Measurements from ENCODE around the gene CPSF7. TPM values are rescaled to one million over a fixed set of nuclear protein-coding genes. Genes with fewer than 3 reads are reported as not detected.
"Not testable (repeated sequence)": the region's sequence is repeated elsewhere in the genome, so short reads cannot be mapped to it uniquely, and the experiment has no call there.

CPSF7 gene
- total RNA-seq, 2 donors from 2014 or later, result 101 to 132 TPM

- Mint-ChIP-seq H3K9me3 (no peaks in the 10 kb centered on the region), H3K27ac (no peak overlapping the region), H3K27me3 (no peaks in the 10 kb centered on the region), H3K4me1 (ENCODE audit: low read depth in 2 of 2) (peaks cover 9 to 21% of the 10 kb centered on the region in 2 donors), H3K36me3 (peaks cover 3% of the 10 kb centered on the region), H3K4me3 (no peak overlapping the region)
- no peak for ATAC-seq
- no peak for DNase-seq (ENCODE audit: low spot score)
Observed at GRCh38 chr11:61453695-61454094, 23.9 kb upstream of the CPSF7 start.

DNA sequence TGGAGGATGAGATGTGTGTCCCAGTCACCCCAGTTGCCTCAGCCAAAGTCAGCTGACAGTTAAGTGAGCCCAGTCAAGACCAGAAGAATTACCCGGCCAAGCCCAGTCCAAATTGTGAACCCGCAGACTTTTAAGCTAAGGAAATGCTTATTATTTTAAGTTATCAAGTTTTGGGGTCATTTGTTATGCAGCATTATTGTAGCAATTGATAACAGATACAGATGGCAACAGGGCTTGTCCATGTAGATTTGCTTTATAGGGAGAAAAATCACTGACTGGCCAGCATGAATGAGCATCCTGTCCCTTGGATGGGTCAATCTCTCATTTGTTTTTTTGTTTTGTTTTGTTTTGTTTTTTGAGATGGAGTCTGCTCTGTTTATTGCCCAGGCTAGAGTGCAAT, 23.1 kb upstream of the CPSF7 start:
- ATAC-seq (no peak), DNase-seq (ENCODE audit: low spot score) (no peak)
- Mint-ChIP-seq H3K27me3 (no peaks in the 10 kb centered on the region), H3K27ac (no peak overlapping the region), H3K9me3 (no peaks in the 10 kb centered on the region), H3K36me3 (peaks cover 7% of the 10 kb centered on the region), H3K4me1 (ENCODE audit: low read depth in 2 of 2) (peaks cover 9 to 23% of the 10 kb centered on the region in 2 donors), H3K4me3 (no peak overlapping the region)

DNA sequence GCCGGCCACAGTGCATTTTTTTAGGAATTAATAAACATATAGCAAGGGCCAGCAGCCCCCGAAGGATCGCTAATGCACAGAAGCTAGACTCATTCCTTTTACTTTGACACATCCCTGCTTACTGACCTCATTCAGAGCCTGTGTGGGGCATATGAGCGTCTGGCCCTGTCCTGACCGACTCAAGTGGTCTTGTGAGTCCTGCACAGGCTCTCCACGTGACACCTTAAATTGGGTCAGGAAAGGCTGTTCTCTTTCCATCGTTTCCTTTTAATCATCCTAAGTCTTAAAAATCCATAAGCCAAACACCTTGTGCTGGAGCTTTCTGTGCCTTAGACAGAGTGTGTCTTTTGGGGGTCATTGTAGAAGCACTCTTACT, 18.8 kb upstream of the CPSF7 start:
- H3K4me1 Mint-ChIP-seq (ENCODE audit: low read depth in 2 of 2), result peaks cover 6 to 10% of the 10 kb centered on the region in 2 donors
- no peaks in the 10 kb centered on the region for H3K9me3 Mint-ChIP-seq
- DNase-seq (ENCODE audit: low spot score) (no peak), ATAC-seq (no peak)
- no peak overlapping the region for H3K4me3 Mint-ChIP-seq
- peak overlapping the region in 1 of 2 donors; percentile 9 for H3K27ac Mint-ChIP-seq
- peaks cover 19% of the 10 kb centered on the region for H3K36me3 Mint-ChIP-seq
- no peaks in the 10 kb centered on the region for H3K27me3 Mint-ChIP-seq

DNA sequence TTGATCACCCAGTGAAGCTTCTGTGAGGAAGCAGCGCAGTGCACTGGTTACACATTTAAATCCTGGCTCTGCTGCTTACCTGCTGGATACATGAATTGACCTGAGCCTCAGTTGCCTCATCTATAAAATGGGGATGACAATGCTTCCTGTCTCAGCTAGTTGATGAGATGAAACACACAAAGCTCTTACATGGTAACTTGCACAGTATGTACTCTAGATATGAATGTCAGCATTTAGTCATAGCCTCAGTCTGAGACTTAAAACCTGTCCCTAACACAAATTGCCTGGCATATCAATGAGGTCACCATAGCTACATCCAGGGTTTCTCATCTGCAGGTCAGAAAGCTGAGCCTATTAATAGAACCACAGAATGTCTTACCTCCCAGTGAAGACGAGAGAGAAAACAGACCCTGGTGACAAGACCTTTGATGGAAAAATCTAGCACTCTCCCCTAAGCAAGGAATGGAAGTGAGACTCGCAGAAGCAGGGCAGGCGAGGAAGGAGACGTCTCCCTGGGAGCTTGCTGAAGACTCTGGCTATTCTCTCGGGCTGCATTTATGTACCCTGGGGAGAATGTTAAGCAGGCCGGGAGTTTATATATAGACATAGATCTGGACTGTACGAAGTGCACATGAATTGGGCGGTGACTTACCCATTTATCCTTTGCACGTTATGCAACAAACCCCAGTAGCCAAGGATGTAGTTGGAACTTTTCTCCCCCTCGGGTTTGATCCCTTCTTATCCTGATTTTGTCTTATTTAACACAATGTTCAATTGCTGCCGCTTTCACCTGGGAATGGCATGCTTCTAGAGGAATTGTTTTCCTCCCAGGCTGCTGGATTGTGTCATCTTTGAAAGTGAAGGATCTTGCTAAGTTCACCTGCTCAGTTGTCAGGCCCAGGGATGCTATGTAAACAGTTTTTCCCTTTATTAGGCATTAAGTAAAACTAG, 18.1 kb upstream of the CPSF7 start:
- Mint-ChIP-seq H3K4me1 (ENCODE audit: low read depth in 2 of 2) (peaks cover 13 to 15% of the 10 kb centered on the region in 2 donors), H3K4me3 (no peak overlapping the region), H3K27me3 (no peaks in the 10 kb centered on the region), H3K27ac (peak overlapping the region; percentile 24 to 38), H3K36me3 (peaks cover 24% of the 10 kb centered on the region), H3K9me3 (no peaks in the 10 kb centered on the region)
- DNase-seq (ENCODE audit: low spot score), result no peak
- peak in 1 of 2 donors; percentile 68 for ATAC-seq

- ATAC-seq (peak; percentile 72 to 85), DNase-seq (ENCODE audit: low spot score) (no peak)
- H3K4me3 Mint-ChIP-seq, result no peak overlapping the region
- H3K4me1 Mint-ChIP-seq (ENCODE audit: low read depth in 2 of 2), result peaks cover 14 to 18% of the 10 kb centered on the region in 2 donors
- H3K27ac Mint-ChIP-seq, result no peak overlapping the region
- no peaks in the 10 kb centered on the region for H3K27me3 Mint-ChIP-seq
- no peaks in the 10 kb centered on the region for H3K9me3 Mint-ChIP-seq
- peaks cover 28% of the 10 kb centered on the region for H3K36me3 Mint-ChIP-seq
Observed at GRCh38 chr11:61446211-61446651, 16.5 kb upstream of the CPSF7 start.

GRCh38 chr11:61445516-61445915, 15.7 kb upstream of the CPSF7 start:
- Mint-ChIP-seq H3K4me3 (no peak overlapping the region), H3K4me1 (ENCODE audit: low read depth in 2 of 2) (peaks cover 14 to 18% of the 10 kb centered on the region in 2 donors), H3K36me3 (peaks cover 28% of the 10 kb centered on the region), H3K9me3 (no peaks in the 10 kb centered on the region), H3K27ac (no peak overlapping the region), H3K27me3 (no peaks in the 10 kb centered on the region)
- no peak for ATAC-seq
- DNase-seq (ENCODE audit: low spot score), result no peak

- Mint-ChIP-seq H3K27ac (no peak overlapping the region), H3K36me3 (peaks cover 28% of the 10 kb centered on the region), H3K4me1 (ENCODE audit: low read depth in 2 of 2) (peaks cover 14 to 15% of the 10 kb centered on the region in 2 donors), H3K27me3 (no peaks in the 10 kb centered on the region), H3K4me3 (no peak overlapping the region), H3K9me3 (no peaks in the 10 kb centered on the region)
- no peak for DNase-seq (ENCODE audit: low spot score)
- ATAC-seq, result no peak
Observed at GRCh38 chr11:61442616-61443015, 12.8 kb upstream of the CPSF7 start.

DNA sequence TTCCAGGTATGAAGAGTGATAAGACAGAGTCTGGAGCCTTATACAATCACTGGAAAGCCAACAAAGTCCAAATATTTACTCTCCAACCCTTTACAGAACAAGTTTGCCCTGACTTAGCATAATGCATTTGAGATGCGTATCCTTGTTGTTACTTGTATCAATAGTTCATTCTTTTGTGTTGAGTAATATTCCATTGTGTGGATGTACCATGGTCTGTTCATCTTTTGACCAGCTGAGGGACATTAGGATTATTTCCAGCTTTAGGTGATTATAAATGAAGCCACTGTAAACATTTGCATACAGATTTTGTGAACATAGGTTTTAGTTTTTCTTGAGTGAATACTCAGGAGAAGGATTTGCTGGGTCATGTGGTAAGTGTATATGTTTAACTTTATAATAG, 9.8 kb upstream of the CPSF7 start:
- DNase-seq (ENCODE audit: low spot score) (no peak), ATAC-seq (no peak)
- Mint-ChIP-seq H3K9me3 (no peaks in the 10 kb centered on the region), H3K36me3 (peaks cover 33% of the 10 kb centered on the region), H3K27me3 (no peaks in the 10 kb centered on the region), H3K27ac (no peak overlapping the region), H3K4me3 (no peak overlapping the region), H3K4me1 (ENCODE audit: low read depth in 2 of 2) (peaks cover 24 to 28% of the 10 kb centered on the region in 2 donors)

- Mint-ChIP-seq H3K4me1 (ENCODE audit: low read depth in 2 of 2) (peaks cover 18 to 27% of the 10 kb centered on the region in 2 donors), H3K36me3 (peaks cover 25% of the 10 kb centered on the region)
Observed at GRCh38 chr11:61437496-61437895, 7.7 kb upstream of the CPSF7 start.

GRCh38 chr11:61430839-61431238, 1.1 kb upstream of the CPSF7 start:
- H3K27me3 Mint-ChIP-seq; H3K9me3 Mint-ChIP-seq; DNase-seq (ENCODE audit: low spot score); ATAC-seq: not testable (repeated sequence)
- peaks cover 43 to 53% of the 10 kb centered on the region in 2 donors for H3K4me1 Mint-ChIP-seq (ENCODE audit: low read depth in 2 of 2)
- H3K36me3 Mint-ChIP-seq, result peaks cover 28% of the 10 kb centered on the region
- H3K27ac Mint-ChIP-seq, result peak overlapping the region; percentile 99 to 100
- H3K4me3 Mint-ChIP-seq, result peak overlapping the region; percentile 97

More at GRCh38 chr11:61437496-61437895, 7.7 kb upstream of the CPSF7 start:
- ATAC-seq (no peak), DNase-seq (ENCODE audit: low spot score) (no peak)
- Mint-ChIP-seq H3K27ac (no peak overlapping the region), H3K9me3 (no peaks in the 10 kb centered on the region), H3K4me3 (no peak overlapping the region), H3K27me3 (no peaks in the 10 kb centered on the region)

DNA sequence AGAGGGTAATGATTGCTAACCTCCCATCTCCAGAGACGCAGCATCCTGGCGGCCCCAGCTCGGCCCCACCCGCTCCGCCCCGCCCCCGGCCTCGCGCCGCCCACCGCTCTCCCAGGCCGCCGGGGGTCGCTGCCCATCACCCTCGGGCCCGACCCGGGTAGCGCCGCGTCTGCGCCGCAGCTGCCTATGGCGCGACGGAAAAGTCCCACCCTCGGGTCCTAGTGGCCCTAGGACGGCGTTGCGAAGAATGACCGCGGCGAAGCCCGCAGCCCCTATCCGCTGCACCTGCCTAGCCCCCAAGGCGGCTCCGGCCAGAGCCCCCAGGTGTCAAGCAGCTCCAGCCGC, 457 bp downstream of the CPSF7 start:
- ATAC-seq, result peak; percentile 81 to 84
- H3K4me3 Mint-ChIP-seq, result peak overlapping the region; percentile 97
- peak overlapping the region; percentile 99 to 100 for H3K27ac Mint-ChIP-seq
- H3K4me1 Mint-ChIP-seq (ENCODE audit: low read depth in 2 of 2), result peaks cover 40 to 55% of the 10 kb centered on the region in 2 donors
- H3K36me3 Mint-ChIP-seq, result peaks cover 34% of the 10 kb centered on the region
- peak; percentile 77 for DNase-seq (ENCODE audit: low spot score)
- no peaks in the 10 kb centered on the region for H3K27me3 Mint-ChIP-seq
- H3K9me3 Mint-ChIP-seq, result no peaks in the 10 kb centered on the region

GRCh38 chr11:61425367-61426131, 4.2 kb downstream of the CPSF7 start:
- Mint-ChIP-seq H3K4me1 (ENCODE audit: low read depth in 2 of 2) (peaks cover 29 to 50% of the 10 kb centered on the region in 2 donors), H3K36me3 (peaks cover 42% of the 10 kb centered on the region), H3K27ac (peak overlapping the region in 1 of 2 donors; percentile 66), H3K4me3 (no peak overlapping the region), H3K27me3 (no peaks in the 10 kb centered on the region), H3K9me3 (no peaks in the 10 kb centered on the region)
- no peak for DNase-seq (ENCODE audit: low spot score)
- ATAC-seq, result no peak

GRCh38 chr11:61422226-61422625, 7.5 kb downstream of the CPSF7 start:
- Mint-ChIP-seq H3K4me1 (ENCODE audit: low read depth in 2 of 2) (peaks cover 28 to 43% of the 10 kb centered on the region in 2 donors), H3K4me3 (no peak overlapping the region), H3K36me3 (peaks cover 42% of the 10 kb centered on the region), H3K27ac (no peak overlapping the region), H3K9me3 (no peaks in the 10 kb centered on the region), H3K27me3 (no peaks in the 10 kb centered on the region)
- ATAC-seq, result no peak
- no peak for DNase-seq (ENCODE audit: low spot score)

- peaks cover 18 to 35% of the 10 kb centered on the region in 2 donors for H3K4me1 Mint-ChIP-seq (ENCODE audit: low read depth in 2 of 2)
Observed at GRCh38 chr11:61418136-61418535, 11.6 kb downstream of the CPSF7 start.

More at GRCh38 chr11:61418136-61418535, 11.6 kb downstream of the CPSF7 start:
- no peaks in the 10 kb centered on the region for H3K27me3 Mint-ChIP-seq
- no peak overlapping the region for H3K4me3 Mint-ChIP-seq
- no peak for ATAC-seq
- peaks cover 47% of the 10 kb centered on the region for H3K36me3 Mint-ChIP-seq
- peak overlapping the region; percentile 23 to 72 for H3K27ac Mint-ChIP-seq
- DNase-seq (ENCODE audit: low spot score), result no peak
- no peaks in the 10 kb centered on the region for H3K9me3 Mint-ChIP-seq
